Prostate gland (tissue), 2 donors: Measurements from ENCODE around the gene ARMS2.

ENCODE experiments used
- CTCF ChIP-seq, 4 experiments: fragments of 200-600 bp in 2 of 4; fragments of 450-650 bp in 2 of 4; sonication (generic) in 2 of 4; IDR thresholded peaks; 1 replicate in 3 of 4; 2 replicates in 1 of 4; pipeline ENCODE4 v1.5.1; 2016 to 2019; ENCODE audit warnings: antibody characterized with exemption in 4 of 4, mild to moderate bottlenecking in 2 of 4, moderate library complexity in 2 of 4
- POLR2AphosphoS5 ChIP-seq: sonication (generic); formaldehyde crosslinking; IDR thresholded peaks from one replicate; pipeline ENCODE4 v1.6.1; 2017; ENCODE audit warnings: antibody characterized with exemption

GRCh38 chr10:122505885-122506645, 51.6 kb downstream of the ARMS2 start:
- TF ChIP-seq CTCF (IDR thresholded peaks at IDR 0.05): no peak
- TF ChIP-seq POLR2AphosphoS5: no peak
